ENCODE measurements around the gene MUC20.

DNA sequence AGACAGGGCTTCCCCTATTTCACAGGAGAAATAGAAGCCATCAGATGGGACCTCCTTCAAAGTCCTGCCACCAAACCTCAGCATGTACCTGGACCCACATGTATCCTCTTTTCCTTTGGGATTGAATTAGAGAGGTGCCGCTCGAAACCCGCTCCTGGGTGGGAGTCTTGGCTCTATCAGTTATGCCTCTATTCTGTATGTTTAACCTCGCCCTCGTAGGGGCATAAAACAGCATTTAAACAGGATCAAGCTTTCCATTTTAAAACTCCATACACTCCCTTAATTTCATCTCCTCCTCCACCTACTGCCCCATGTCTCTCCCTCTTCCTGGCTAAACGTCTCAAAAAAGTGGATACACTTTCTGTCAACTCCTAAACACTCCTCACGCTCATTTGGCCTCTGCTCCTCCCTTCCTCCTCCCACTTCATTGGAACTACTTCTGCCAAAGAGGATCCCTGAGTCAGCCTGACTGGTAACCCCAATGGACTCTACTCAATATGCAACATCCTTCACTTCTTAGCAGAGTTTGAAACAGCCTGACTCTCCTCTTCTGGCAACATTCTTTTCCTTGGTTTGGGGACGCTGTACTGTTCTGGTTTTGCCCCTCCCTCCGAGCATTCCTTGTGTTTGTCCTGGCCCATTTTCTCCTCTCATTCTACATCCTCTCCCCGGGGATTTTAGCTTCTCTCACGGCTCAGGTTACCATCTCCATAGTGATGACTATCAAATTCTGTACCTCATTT is 23.0 kb upstream of the MUC20 start:
- TF ChIP-seq, protein P1, sequence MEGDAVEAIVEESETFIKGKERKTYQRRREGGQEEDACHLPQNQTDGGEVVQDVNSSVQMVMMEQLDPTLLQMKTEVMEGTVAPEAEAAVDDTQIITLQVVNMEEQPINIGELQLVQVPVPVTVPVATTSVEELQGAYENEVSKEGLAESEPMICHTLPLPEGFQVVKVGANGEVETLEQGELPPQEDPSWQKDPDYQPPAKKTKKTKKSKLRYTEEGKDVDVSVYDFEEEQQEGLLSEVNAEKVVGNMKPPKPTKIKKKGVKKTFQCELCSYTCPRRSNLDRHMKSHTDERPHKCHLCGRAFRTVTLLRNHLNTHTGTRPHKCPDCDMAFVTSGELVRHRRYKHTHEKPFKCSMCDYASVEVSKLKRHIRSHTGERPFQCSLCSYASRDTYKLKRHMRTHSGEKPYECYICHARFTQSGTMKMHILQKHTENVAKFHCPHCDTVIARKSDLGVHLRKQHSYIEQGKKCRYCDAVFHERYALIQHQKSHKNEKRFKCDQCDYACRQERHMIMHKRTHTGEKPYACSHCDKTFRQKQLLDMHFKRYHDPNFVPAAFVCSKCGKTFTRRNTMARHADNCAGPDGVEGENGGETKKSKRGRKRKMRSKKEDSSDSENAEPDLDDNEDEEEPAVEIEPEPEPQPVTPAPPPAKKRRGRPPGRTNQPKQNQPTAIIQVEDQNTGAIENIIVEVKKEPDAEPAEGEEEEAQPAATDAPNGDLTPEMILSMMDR (IDR thresholded peaks at IDR 0.05), result no peak
- TF ChIP-seq POLR2A (IDR thresholded peaks at IDR 0.05), result no peak

Data from testis (tissue), 2 donors.